GM12878 (cell line): ENCODE results near the gene TNIP2. TPM values are rescaled to one million over a fixed set of nuclear protein-coding genes. Genes with fewer than 3 reads are reported as not detected.

ENCODE experiments used
- BCL11A ChIP-seq: IDR thresholded peaks from 2 replicates; pipeline ENCODE4 v1.6.1; 2011; ENCODE audit warnings: low read depth, low read length
- BCL3 ChIP-seq: IDR thresholded peaks from 2 replicates; pipeline ENCODE4 v1.6.1; 2011; ENCODE audit warnings: borderline replicate concordance, low read depth, mild to moderate bottlenecking, moderate library complexity, low read length; ENCODE audit not compliant: insufficient read depth, poor library complexity, severe bottlenecking
- BHLHE40 ChIP-seq, 2 experiments: fragments of 450-650 bp in 1 of 2; IDR thresholded peaks; 2 replicates each; pipeline ENCODE4 v1.6.1; 2011 to 2017; ENCODE audit warnings: low read depth in 2 of 2, borderline replicate concordance in 1 of 2, improper control_type of control experiment in 1 of 2, low read length in 1 of 2, mild to moderate bottlenecking in 1 of 2
- CBFB ChIP-seq: IDR thresholded peaks from 2 replicates; pipeline ENCODE4 v1.6.1; 2016; ENCODE audit warnings: antibody characterized with exemption, low read depth
- CBX5 ChIP-seq: sonication (generic); IDR thresholded peaks from 2 replicates; pipeline ENCODE4 v1.6.1; 2016; ENCODE audit warnings: low read depth, moderate library complexity, mild to moderate bottlenecking, inconsistent platforms
- CREM ChIP-seq: IDR thresholded peaks from 2 replicates; pipeline ENCODE4 v1.6.1; 2014; ENCODE audit warnings: antibody characterized with exemption, low read depth
- EED ChIP-seq: sonication (generic); IDR thresholded peaks from 2 replicates; pipeline ENCODE4 v1.6.1; 2016; ENCODE audit warnings: antibody characterized with exemption, low read depth
- IKZF1 ChIP-seq: fragments of 450-650 bp; conservative IDR thresholded peaks from 2 replicates; pipeline ENCODE4 v1.6.1; 2017; ENCODE audit warnings: antibody characterized with exemption, mild to moderate bottlenecking
- IRF3 ChIP-seq: fragments of 450-650 bp; IDR thresholded peaks from 2 replicates; pipeline ENCODE4 v1.6.1; 2014; ENCODE audit warnings: mild to moderate bottlenecking
- MAX ChIP-seq: IDR thresholded peaks from 2 replicates; pipeline ENCODE4 v1.6.1; 2012; ENCODE audit warnings: low read depth, low read length, improper control_type of control experiment
- MTA2 ChIP-seq: fragments of 450-650 bp; IDR thresholded peaks from 2 replicates; pipeline ENCODE4 v1.6.1; 2016; ENCODE audit warnings: low read depth, mild to moderate bottlenecking, moderate library complexity
- NBN ChIP-seq: fragments of 450-650 bp; IDR thresholded peaks from 2 replicates; pipeline ENCODE4 v1.6.1; 2016
- NR2F1 ChIP-seq: fragments of 450-650 bp; conservative IDR thresholded peaks from 2 replicates; pipeline ENCODE4 v1.6.1; 2017; ENCODE audit warnings: mild to moderate bottlenecking
- PAX5 ChIP-seq: IDR thresholded peaks from 2 replicates; pipeline ENCODE4 v1.6.1; 2011; ENCODE audit warnings: low read depth, low read length, borderline replicate concordance
- POLR2AphosphoS5 ChIP-seq: IDR thresholded peaks from 2 replicates; pipeline ENCODE4 v1.6.1; 2011; ENCODE audit warnings: mild to moderate bottlenecking, low read length, inconsistent platforms
- RAD21 ChIP-seq: IDR thresholded peaks from 2 replicates; pipeline ENCODE4 v1.6.1; 2011; ENCODE audit warnings: mild to moderate bottlenecking, low read depth, low read length, moderate library complexity; ENCODE audit not compliant: insufficient read depth
- RAD51 ChIP-seq: fragments of 450-650 bp; IDR thresholded peaks from 2 replicates; pipeline ENCODE4 v1.6.1; 2016; ENCODE audit warnings: moderate library complexity, mild to moderate bottlenecking, inconsistent platforms
- RBBP5 ChIP-seq: fragments of 200-600 bp; sonication (generic); conservative IDR thresholded peaks from 2 replicates; pipeline ENCODE4 v1.6.1; 2016
- RCOR1 ChIP-seq: conservative IDR thresholded peaks from 2 replicates; pipeline ENCODE4 v1.6.1; 2012; ENCODE audit warnings: low read depth, low read length, improper control_type of control experiment
- RFX5 ChIP-seq: IDR thresholded peaks from 2 replicates; pipeline ENCODE4 v1.6.1; 2011; ENCODE audit warnings: low read depth, low read length, improper control_type of control experiment
- SIN3A ChIP-seq: IDR thresholded peaks from 2 replicates; pipeline ENCODE4 v1.6.1; 2012; ENCODE audit warnings: low read depth, low read length, improper control_type of control experiment
- SMARCA5 ChIP-seq: fragments of 450-650 bp; IDR thresholded peaks from 2 replicates; pipeline ENCODE4 v1.6.1; 2017; ENCODE audit warnings: mild to moderate bottlenecking
- SREBF2 ChIP-seq: IDR thresholded peaks from 2 replicates; pipeline ENCODE4 v1.6.1; 2012; ENCODE audit warnings: mild to moderate bottlenecking, low read length
- TCF7 ChIP-seq: IDR thresholded peaks from 2 replicates; pipeline ENCODE4 v1.6.1; 2014; ENCODE audit warnings: antibody characterized with exemption, borderline replicate concordance
- YY1 ChIP-seq: IDR thresholded peaks from 2 replicates; pipeline ENCODE4 v1.6.1; 2011; ENCODE audit warnings: low read depth, mild to moderate bottlenecking, low read length
- ZBTB33 ChIP-seq: fragments of 450-650 bp; IDR thresholded peaks from 2 replicates; pipeline ENCODE4 v1.6.1; 2017; ENCODE audit warnings: mild to moderate bottlenecking
- ZNF207 ChIP-seq: fragments of 450-650 bp; IDR thresholded peaks from 2 replicates; pipeline ENCODE4 v1.6.1; 2014; ENCODE audit warnings: antibody characterized with exemption, mild to moderate bottlenecking, borderline replicate concordance
- ZNF24 ChIP-seq: fragments of 450-650 bp; IDR thresholded peaks from 2 replicates; pipeline ENCODE4 v1.6.1; 2017; ENCODE audit warnings: antibody characterized with exemption, mild to moderate bottlenecking
- polyA plus RNA-seq, 11 experiments: library from polyadenylated mRNA; depleted of rRNA in 4 of 11; unstranded in 6 of 11; stranded (reverse) in 5 of 11; fragments of >200 nt; fragmentation: Nextera tagmentation in 4 of 11; fragmentation: Illumina TruSeq in 1 of 11; extraction: Ambion mirVana in 4 of 11; extraction: Trizol in 1 of 11; gene quantifications; 1 replicate in 1 of 11; 2 replicates in 10 of 11; pipeline versions ENCODE4 v1.2.1 to v1.2.3, GENCODE V29; 2011 to 2016; ENCODE audit warnings: inconsistent platforms in 2 of 11, missing spikeins in 2 of 11, low read depth in 1 of 11
- total RNA-seq, 4 experiments: library from RNA; depleted of rRNA in 3 of 4; stranded (reverse); fragments of >200 nt in 3 of 4; fragmentation: Illumina TruSeq in 1 of 4; extraction: Trizol in 1 of 4; gene quantifications; 2 replicates each; pipeline versions ENCODE4 v1.2.1 to v1.2.3, GENCODE V29; 2013 to 2021

Gene TNIP2
- total and polyA plus RNA-seq, 10 of the 15 experiments (the other 5 are each of a cell fraction or from before 2014, with no cell fraction given) = 1.4 to 64.9 (median 45.5) TPM

GRCh38 chr4:2798399-2799223, 42.5 kb upstream of the TNIP2 start (continued):
- peak; percentile 28 for TF ChIP-seq BCL3
- TF ChIP-seq BCL11A = 0 out of 2 replicates have a peak, but pooled peaks have one; percentile 8
- peak in 1 of 2 experiments; percentile 80; a peak in 2 of 4 replicates for TF ChIP-seq BHLHE40 (IDR thresholded peaks at IDR 0.05; ENCODE audit: borderline replicate concordance in 1 of 2, low read depth in 2 of 2, low read length in 1 of 2)
- TF ChIP-seq CREM = 0 out of 2 replicates have a peak, but pooled peaks have one; percentile 46
- TF ChIP-seq CBX5 = no peak
- peak; percentile 48; the same call in 1 of the 2 replicates for TF ChIP-seq MAX
- peak; percentile 17 for TF ChIP-seq YY1
- TF ChIP-seq EED = peak; percentile 76; the same call in 1 of the 2 replicates
- TF ChIP-seq PAX5 = no peak
- TF ChIP-seq SIN3A = peak; percentile 80
- no peak for TF ChIP-seq IRF3
- TF ChIP-seq RAD51 = no peak
- TF ChIP-seq CBFB = no peak
- no peak for TF ChIP-seq RAD21
- peak; percentile 53; the same call in 1 of the 2 replicates for TF ChIP-seq MTA2
- TF ChIP-seq TCF7 = no peak
- no peak for TF ChIP-seq RCOR1
- no peak for TF ChIP-seq RBBP5
- no peak for TF ChIP-seq SREBF2
- peak; percentile 41; the same call in 1 of the 2 replicates for TF ChIP-seq SMARCA5
- TF ChIP-seq NBN = peak; percentile 55; the same call in 1 of the 2 replicates
- TF ChIP-seq NR2F1 = peak; percentile 77
- TF ChIP-seq ZNF24 = no peak
- no peak for TF ChIP-seq RFX5
- TF ChIP-seq ZNF207 = no peak
- no peak for TF ChIP-seq ZBTB33
- TF ChIP-seq IKZF1 = peak; percentile 87
- TF ChIP-seq POLR2AphosphoS5 = no peak
